ENCODE data around the gene DDO.

DNA sequence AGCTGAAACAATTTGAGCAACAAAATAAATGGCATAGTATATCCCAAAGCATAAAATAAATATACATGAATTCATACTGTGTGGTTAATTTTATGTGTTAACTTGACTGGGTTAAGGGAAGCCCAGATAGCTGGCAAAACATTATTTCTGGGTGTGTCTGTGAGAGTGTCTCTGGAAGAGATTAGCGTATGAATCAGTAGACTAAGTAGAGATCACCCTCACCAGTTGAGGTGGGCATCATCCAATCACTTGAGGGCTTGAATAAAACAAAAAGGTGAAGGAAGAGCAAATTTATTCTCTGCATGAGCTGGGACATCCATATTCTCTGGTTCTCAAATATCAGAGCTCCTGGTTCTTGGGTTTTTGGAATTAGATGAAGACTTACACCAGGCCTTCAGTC, 43.1 kb upstream of the DDO start:
- TF ChIP-seq, protein P1, sequence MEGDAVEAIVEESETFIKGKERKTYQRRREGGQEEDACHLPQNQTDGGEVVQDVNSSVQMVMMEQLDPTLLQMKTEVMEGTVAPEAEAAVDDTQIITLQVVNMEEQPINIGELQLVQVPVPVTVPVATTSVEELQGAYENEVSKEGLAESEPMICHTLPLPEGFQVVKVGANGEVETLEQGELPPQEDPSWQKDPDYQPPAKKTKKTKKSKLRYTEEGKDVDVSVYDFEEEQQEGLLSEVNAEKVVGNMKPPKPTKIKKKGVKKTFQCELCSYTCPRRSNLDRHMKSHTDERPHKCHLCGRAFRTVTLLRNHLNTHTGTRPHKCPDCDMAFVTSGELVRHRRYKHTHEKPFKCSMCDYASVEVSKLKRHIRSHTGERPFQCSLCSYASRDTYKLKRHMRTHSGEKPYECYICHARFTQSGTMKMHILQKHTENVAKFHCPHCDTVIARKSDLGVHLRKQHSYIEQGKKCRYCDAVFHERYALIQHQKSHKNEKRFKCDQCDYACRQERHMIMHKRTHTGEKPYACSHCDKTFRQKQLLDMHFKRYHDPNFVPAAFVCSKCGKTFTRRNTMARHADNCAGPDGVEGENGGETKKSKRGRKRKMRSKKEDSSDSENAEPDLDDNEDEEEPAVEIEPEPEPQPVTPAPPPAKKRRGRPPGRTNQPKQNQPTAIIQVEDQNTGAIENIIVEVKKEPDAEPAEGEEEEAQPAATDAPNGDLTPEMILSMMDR (IDR thresholded peaks at IDR 0.05), result no peak
- no peak for TF ChIP-seq POLR2A (IDR thresholded peaks at IDR 0.05)

All from ovary (tissue), 3 donors.